Measurements from ENCODE around the gene ZNF597.

ZNF597 gene

DNA sequence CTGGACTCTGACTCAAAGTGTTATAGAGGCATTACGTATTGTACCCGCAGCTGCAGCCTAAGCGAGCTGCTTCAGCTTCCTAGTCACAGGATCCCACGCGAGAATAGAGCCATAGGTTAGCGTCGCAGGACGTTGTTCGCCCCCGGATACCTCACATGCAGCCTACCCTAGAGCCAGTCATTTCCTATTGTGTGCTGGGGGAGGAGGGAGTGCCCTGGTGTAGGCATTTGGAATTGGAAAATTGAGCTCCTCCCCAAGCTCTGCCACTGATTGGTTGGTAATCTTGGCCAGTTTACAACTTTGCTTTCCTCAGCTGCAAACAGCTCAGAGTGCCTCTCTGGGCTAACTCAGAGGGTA is 706 bp upstream of the ZNF597 start:
- TF ChIP-seq, protein P1, sequence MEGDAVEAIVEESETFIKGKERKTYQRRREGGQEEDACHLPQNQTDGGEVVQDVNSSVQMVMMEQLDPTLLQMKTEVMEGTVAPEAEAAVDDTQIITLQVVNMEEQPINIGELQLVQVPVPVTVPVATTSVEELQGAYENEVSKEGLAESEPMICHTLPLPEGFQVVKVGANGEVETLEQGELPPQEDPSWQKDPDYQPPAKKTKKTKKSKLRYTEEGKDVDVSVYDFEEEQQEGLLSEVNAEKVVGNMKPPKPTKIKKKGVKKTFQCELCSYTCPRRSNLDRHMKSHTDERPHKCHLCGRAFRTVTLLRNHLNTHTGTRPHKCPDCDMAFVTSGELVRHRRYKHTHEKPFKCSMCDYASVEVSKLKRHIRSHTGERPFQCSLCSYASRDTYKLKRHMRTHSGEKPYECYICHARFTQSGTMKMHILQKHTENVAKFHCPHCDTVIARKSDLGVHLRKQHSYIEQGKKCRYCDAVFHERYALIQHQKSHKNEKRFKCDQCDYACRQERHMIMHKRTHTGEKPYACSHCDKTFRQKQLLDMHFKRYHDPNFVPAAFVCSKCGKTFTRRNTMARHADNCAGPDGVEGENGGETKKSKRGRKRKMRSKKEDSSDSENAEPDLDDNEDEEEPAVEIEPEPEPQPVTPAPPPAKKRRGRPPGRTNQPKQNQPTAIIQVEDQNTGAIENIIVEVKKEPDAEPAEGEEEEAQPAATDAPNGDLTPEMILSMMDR (IDR thresholded peaks at IDR 0.05; ENCODE audit: insufficient read depth, low read depth, low read length, missing control alignments) = no peak
- H3K4me3 ChIP-seq (ENCODE audit: low read length) = peak overlapping the region; percentile 55
- peak; percentile 85 for DNase-seq (ENCODE audit: low read depth)

- no peak overlapping the region for H3K4me3 ChIP-seq (ENCODE audit: low read length)
- TF ChIP-seq, protein P1 (IDR thresholded peaks at IDR 0.05; ENCODE audit: insufficient read depth, low read depth, low read length, missing control alignments) = no peak
- no peak for DNase-seq (ENCODE audit: low read depth)
These were observed 3.7 kb downstream of the ZNF597 start for GRCh38 chr16:3439637-3440036.

DNA sequence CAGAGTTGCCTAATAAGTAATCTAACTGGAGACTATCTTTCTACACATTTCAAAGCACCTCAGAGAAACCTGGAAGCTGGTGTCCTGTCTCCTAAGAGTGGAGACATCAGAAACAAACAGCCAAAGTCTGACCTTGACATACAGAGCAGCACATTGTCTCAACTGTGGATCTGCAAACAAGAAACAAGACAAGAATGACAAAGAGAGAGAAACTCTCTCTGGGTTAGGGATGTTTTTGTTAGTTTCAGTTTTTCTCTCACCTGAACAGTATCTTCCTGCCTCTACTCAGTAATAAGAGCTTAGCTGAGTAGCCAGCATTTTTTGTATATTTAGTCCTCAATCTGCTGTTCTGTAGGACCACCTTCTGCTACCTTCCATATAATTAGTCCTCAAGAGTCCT is 8.9 kb downstream of the ZNF597 start:
- TF ChIP-seq, protein P1 (IDR thresholded peaks at IDR 0.05; ENCODE audit: insufficient read depth, low read depth, low read length, missing control alignments) = no peak
- H3K4me3 ChIP-seq (ENCODE audit: low read length) = no peak overlapping the region
- DNase-seq (ENCODE audit: low read depth) = no peak

DNA sequence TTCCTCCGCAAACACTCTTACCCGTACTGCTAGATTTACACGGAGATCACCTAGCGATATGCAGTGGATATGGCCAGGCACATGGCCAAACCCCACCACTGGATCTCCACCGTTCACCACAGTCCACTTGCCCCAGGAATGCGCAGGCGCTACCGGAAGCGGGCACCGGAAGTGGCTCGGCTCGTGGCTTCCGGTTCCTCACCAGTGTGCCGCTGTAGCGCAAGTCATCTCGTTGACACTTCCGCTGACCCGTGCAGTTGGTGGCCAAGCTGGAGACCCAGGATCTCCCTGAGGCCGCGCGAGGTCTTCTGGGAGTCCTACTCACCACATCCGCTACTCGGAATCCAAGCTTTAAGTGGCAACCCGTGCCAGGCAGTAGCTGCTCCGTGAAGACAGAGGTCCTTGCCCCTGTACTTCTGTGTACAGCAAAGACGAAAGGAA is 11.5 kb downstream of the ZNF597 start:
- TF ChIP-seq, protein P1 (IDR thresholded peaks at IDR 0.05; ENCODE audit: insufficient read depth, low read depth, low read length, missing control alignments) = no peak
- H3K4me3 ChIP-seq (ENCODE audit: low read length) = no peak overlapping the region
- DNase-seq (ENCODE audit: low read depth) = no peak

DNA sequence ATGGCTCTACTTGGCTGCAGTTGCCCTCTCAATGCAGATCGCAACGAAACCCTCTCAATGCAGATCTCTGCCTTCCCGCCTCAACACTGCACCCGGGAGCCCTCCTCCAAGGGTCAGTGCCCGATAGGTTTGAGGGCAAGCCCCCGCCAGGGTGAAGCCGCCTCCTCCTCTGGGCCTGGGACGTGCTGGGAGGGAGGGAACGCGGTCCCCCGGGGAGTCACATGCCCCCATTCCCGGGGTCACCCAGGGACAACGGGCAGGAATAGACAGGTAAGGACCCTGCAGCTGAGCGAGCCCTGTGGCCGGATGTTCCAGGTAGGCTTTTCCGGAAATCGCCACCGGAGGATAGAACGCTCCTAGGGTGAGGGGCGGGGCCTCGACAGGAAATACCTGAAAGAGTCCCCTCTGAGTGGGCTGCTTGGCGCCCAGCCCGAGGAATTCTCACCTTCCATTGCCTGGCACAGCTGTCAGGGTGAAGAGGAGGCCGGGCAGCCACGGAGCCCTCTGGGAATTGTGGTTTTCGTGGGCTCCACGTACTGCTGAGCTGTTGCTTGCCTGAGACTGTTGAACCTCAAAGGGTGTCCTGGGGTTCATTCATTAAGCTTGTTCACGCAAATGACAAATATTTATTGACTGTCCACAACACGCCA is 29.4 kb downstream of the ZNF597 start:
- peak; percentile 17 for DNase-seq (ENCODE audit: low read depth)
- no peak overlapping the region for H3K4me3 ChIP-seq (ENCODE audit: low read length)
- TF ChIP-seq, protein P1 (IDR thresholded peaks at IDR 0.05; ENCODE audit: insufficient read depth, low read depth, low read length, missing control alignments) = no peak

GRCh38 chr16:3408561-3409197 is 34.6 kb downstream of the ZNF597 start:
- DNase-seq (ENCODE audit: low read depth) = no peak
- TF ChIP-seq, protein P1 (IDR thresholded peaks at IDR 0.05; ENCODE audit: insufficient read depth, low read depth, low read length, missing control alignments) = no peak
- H3K4me3 ChIP-seq (ENCODE audit: low read length) = no peak overlapping the region

Data from epithelial cell of esophagus (primary cell).